HG02623 (cell line): ENCODE measurements around the gene FHIT.
"Not testable (repeated sequence)": the region's sequence is repeated elsewhere in the genome, so short reads cannot be mapped to it uniquely, and the experiment has no call there.

Experiments
- ATAC-seq: cut with Tn5 transposase; IDR thresholded peaks from one replicate; pipeline ENCODE4 v1.9.1; 2021; ENCODE audit warnings: moderate library complexity; ENCODE audit not compliant: unreplicated experiment

FHIT gene

DNA sequence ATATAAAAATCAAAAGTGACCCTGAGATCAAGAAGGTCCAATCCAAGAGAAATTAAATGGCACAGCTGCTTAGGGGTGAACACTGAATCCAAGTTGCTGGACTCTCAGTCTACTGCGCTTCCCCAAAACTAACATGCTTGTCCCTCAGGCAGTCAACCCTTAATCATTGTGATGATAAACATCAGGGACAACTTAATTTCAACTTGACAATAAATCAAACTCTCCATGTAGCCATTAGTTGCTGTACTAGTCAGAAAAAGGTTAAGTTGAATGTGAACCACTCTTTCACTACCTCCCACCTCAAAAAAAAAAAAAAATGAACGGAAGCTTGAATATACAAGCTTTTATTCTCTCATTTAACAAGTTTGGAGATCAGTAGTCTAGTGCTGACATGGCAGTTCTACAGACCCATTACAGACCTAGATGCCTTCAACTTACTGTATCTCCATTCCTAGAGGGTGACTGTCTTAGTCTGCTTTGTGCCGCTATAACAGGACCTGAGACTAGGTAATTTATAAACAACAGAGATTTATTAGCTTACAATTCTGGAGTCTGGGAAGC lies 185.7 kb downstream of the FHIT start:
- no peak for ATAC-seq

DNA sequence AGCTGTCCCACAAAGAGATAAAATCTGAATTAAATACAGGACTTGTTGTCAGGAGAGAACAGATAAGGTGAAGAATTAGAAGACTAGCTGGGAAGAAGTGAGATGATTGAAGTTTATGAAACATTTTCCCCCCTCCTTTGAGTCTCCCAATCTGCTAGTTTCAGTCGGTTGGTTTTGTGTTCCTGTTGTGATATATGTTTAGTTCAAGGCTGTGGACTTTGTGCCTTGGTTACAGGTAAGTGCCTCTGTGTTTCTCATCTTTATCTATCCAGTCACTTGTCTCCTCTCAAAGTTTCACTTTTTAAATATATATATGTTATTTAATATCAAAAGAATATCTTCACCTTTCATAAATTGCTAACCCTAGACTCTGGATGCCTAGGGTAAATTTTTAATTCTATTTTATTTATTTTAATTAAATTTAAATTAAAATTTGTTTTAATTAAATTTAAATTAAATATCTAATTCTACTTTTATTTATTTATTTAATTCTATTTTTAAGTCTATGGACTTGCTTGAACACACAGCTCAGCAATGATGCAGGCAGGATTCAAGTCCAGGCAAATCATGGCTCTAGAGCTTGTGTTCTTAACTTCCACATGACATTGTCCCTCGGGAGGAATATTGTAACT lies 190.0 kb downstream of the FHIT start:
- ATAC-seq = no peak

DNA sequence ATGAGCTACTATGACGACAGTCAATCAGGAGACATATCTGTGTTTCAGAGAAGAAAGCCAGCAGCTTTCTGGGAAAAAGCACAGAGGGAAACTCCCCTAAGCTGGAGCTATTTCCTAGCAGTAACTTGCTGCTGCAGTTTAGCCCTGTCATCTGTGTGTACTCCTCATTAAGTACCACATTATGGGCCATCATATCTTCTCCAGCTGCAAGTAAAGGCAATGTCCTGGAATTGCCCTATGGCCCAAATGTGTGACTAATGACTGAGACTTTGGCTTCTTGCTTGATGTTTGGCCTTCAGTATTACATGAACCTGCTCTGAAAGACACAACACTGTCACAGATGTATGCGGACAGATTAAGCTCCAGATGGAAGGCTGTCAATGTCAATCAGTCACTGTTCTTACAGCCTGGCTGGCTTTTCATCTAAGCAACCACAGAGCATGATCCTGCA lies 190.8 kb downstream of the FHIT start:
- ATAC-seq = no peak

DNA sequence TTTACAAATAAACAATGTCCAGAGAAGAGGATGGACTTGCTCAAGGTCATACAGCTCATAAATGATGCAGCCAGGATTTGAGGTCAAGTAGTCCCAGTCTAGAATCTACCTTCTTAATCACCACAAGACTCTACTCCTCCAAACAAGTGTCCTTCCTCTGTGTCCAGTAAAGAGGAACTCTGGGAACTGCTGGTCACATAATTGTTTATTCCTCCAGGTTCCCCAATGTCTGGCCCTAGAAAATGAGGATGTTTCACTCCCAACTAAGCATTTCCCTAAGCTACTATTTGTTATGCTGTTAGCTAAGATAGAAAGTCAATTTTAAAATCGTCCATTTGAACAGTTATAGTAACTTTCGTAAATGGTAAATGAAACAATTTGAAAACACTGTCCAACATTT lies 192.4 kb downstream of the FHIT start:
- ATAC-seq = no peak

DNA sequence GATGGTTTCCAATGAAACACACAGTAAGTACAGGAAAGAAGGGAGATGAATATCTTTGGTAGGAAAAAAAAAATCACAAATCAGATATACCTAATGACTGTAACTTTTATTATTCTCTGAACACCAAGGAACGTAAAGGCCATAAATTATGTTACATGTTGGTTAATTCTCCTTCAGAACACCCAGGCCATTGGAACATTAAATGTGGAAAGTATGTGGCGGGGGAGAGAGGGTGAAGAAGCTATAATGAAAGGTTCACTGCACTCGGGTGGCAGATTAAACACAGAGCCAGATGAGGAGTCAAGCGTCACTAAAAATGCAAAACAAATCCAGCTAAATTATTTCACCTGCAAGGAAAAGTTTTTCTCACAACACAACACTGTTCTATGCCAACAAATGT lies 193.8 kb downstream of the FHIT start:
- no peak for ATAC-seq

DNA sequence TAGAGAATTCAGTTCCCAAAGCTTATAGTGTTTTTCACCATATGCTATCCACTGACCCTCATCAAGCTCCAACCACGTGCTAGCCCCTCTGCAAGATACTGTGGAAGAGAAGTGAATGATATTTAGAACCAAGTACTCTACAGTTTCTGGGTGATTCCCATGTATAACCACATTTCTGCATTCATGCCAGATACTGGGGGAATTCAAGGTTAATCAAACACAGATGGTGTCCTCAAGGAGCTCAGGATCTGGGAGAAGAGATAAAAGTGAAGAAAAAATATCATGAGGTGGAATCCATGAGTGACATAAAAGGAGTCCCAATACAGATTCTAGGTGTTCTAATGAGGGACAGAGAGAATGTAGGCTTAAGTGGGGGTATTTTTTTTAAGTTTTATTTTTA lies 195.8 kb downstream of the FHIT start:
- no peak for ATAC-seq

DNA sequence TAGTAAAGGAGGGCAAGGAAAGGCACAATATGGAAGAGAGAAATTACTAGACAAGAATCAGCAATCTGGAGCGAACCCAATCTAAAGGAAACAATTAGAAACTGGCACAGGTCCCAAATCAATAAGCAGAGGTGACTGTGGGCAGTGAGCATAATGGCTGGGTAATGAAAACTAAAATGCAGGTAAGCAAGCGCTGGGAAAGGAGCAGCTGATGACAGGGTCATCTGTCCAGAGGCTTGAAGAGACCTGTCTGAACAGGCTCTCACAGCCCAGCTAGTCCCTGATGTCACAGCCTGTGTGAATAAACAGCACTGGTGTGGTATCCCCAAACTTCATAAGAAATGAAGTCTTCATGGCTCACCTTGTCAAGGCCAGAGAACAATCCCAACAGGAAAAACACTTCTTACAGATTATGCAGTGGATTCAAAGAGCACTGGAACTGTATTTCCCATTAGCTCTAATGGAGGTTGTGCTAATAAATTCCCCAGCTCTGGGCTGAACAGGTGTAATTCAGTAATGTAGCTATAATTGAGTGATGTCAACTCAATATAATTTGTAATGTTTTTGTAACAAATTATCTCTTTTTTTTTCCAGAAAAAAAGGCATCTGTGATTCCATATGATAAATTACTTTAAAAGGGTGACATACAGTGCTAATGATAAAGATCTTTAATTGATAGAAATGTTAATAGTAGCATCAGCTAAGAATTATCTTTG lies 197.3 kb downstream of the FHIT start:
- no peak for ATAC-seq

DNA sequence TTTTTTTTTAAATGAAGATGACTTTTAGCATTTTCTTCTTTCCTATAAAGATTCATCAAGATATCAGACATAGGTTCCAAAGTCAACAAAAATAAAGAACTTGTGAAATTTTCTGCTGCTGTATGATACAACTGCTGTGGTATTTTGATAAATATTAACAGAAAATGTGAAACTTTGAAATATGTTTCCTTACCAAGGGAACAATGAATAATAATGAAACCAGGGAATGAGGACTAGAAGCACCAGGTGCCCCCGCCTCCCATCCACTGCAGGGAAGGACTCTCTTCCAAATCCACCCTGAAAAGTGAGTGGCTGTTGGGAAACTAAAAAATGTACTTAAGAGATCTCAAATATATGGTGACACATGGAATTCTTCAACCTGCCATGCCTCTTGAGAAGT lies 198.4 kb downstream of the FHIT start:
- ATAC-seq = no peak

DNA sequence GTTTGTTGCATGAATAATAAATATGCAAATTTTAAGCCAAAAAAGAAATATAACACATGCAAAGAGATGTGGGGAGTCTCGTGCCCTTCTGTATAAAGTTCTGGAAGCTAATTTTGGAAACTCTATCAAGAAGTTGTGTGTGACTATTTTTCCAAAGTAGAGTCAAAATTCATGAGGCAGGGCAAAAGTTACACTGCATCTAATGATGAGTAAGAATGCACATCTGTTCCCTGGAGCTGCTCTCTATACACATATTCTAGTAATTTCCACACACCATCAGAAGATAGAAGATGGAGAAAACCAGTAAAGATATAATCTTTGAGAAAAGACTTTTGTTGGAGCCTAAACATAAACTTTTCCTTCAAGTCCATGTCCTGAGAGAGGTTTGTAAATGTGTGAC lies 199.6 kb downstream of the FHIT start:
- ATAC-seq = no peak

DNA sequence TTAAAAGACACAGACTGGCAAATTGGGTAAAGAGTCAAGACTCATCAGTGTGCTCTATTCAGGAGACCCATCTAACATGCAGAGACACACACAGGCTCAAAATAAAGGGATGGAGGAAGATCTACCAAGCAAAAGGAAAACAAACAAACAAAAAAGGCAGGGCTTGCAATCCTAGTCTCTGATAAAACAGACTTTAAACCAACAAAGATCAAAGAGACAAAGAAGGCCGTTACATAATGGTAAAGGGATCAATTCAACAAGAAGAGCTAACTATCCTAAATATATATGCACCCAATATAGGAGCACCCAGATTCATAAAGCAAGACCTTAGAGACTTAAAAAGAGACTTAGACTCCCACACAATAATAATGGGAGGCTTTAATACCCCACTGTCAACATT lies 206.1 kb downstream of the FHIT start:
- not testable (repeated sequence) for ATAC-seq

DNA sequence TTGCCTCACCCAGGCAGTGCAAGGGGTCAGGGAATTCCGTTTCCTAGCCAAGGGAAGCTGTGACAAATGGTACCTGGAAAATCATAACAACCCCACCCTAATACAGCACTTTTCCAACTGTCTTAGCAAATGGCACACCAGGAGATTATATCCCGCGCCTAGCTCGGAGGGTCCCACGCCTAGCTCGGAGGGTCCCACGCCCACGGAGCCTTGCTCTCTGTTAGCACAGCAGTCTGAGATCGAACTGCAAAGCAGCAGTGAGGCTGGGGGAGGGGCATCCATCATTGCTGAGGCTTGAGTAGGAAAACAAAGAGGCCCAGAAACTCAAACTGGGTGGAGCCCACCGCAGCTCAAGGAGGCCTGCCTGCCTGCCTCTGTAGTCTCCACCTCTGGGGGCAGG lies 208.1 kb downstream of the FHIT start:
- ATAC-seq = no peak

DNA sequence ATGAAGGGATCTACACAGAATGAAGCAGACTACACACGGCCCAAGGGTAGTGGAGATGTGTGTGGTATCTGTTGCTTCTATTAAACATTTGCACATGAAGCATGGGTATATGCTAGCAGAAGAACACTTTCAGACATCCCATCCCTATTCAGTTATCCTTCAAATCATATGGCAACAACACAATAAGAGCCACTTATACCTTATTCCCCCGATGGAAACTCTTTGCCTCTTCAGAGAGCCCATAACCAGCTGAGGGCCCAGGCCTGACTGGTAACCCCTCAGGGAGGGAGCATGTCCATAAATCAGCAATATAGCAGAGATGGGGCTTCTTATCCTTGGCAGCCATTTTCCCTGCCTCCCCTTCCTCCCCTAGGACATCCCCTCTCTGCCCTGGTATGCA lies 210.6 kb downstream of the FHIT start:
- no peak for ATAC-seq

DNA sequence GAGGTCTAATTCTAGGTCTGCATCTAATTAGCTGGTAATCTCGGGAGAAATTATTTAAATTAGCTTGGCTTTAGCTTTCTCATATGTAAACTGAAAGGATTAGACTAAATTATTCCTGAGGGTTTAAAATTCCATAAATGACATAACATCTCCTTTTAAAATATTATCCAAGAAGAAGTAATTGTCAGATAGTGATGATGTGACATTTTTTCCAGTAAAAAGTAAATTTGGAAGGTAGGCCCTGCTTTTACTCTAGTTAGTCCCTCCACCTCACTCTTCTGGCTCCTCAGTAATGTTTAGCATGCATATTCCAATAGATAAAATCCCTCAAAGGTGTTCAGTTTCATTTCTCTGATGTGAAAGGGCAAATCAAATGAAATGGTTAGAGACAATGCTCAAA lies 215.7 kb downstream of the FHIT start:
- no peak for ATAC-seq

DNA sequence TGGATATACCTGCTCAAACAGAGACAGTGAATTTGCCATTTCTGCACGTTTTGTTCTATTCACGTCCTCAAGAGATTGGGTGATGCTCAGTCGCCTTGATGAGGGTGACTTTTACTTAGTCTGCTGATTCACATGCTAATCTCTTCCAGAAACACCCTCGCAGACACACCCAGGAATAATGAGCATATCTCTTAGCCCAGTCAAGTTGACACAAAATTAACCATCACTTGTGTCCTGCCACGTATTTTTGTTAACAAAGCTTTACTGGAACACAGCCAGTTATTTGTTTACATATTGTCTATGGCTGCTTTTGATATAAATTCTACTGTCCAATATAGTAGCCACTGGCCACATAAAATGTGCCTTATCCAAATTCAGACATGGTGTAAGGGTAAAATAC lies 218.3 kb downstream of the FHIT start:
- no peak for ATAC-seq

DNA sequence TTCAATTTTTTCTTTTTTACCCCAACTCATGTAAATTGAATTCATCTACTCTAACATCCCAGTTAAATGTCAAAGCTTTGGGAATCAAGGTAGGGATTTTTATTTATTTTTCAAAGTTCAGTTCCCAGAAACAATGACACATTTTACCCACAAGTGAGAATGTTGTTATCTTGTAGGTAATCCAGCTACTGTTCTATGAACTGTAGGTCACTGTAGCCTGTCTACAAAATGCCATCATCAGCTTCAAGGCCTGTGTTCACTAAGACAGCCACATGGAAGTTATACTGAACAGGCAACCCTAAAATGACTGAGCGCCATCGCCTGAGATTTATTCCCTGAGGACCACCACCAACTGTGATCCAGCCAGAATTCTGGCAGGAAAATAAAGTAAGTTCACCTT lies 219.7 kb downstream of the FHIT start:
- ATAC-seq = no peak

DNA sequence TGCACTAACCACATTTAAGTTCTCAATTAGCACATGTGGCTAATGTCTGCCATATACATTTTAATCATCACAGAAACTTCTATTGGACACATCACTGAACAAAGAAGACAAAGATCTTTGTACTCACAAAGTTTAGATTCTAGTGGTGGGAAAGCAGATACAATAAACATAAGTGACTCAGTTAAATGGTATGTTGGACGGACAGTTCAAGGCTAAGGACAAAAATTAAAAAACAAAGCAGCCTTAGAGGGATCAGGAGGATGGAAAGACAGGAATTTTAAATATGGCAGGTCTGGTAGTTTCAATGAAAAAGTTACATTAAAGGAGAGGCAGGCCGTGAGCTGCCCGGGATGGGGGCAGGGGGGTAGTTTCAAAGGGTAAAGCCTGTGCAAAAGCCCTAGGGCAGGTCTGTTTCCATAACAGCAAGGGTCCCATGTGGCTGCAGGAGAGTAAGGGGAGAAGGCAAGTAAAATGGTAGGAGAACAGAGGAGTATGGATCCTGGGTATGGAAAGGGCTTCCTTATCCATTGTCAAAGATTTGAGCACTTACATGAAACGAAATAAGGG lies 220.7 kb downstream of the FHIT start:
- ATAC-seq = no peak

DNA sequence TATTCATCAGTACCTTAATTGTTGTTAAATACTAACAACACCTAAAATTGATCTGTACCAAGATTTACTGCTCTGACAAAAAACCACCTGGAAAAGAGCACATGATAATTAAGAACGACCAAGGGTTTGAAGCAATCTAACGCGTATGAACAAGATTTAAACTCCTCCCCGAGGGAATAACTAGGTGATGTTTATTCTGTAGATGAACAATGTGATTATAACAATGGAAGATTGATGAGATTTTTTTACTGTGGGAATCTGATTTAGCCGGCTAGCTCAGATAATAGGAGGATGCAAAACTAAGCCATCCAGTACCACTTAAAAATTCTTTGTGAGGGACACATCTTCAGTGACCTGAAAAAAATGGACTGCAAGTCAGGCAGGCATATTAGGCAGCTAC lies 222.1 kb downstream of the FHIT start:
- ATAC-seq = no peak

DNA sequence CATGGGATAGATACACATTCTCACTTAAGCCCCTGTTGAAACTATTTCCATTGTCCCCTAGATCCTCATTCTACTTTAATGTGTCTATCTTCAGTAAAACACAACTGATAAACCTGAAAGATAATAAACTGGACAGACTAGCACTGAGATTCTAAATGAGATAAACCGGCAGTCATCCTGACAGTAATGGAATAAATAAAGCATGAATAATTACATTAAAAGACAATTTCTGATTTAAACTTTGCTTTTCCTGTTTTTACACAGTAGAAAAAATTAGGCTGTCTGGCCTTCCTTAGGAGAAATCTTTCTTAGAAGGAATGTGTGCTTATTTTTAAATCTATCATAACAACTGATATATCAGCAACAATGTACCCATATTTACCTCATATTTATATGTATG lies 232.4 kb downstream of the FHIT start:
- no peak for ATAC-seq

DNA sequence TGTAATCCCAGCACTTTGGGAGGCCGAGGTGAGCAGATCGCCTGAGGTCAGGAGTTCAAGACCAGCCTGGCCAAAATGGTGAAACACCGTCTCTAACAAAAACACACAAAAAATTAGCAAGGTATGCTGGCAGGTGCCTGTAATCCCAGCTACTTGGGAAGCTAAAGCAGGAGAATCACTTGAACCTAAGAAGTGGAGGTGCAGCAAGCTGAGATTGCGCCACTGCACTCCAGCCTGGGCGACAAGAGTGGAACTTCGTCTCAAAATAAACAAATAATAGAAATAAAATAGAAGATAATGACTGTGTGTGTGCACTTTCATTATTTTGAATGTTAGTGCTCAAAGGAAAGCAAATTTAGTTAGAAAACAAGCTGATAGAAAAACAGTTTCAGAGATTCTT lies 234.2 kb downstream of the FHIT start:
- not testable (repeated sequence) for ATAC-seq

DNA sequence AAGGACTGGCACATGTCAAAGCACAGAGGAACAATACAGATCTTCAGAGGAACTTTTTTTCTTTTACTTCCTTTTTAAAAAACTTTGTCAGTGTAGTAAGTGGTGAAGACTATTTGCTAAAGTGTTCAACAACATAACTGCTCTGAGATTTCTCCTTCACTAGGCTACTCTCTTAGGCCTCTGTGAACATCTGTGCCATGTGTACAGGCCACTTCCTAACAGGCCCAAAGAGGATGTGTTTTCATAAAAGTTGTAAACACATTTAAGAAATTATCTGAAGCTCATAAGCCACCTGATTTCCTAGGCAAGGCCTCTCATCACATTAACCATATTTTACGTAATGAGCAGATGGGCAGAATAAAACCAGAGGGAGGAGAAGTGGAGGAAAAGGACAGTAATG lies 235.4 kb downstream of the FHIT start:
- ATAC-seq = no peak

DNA sequence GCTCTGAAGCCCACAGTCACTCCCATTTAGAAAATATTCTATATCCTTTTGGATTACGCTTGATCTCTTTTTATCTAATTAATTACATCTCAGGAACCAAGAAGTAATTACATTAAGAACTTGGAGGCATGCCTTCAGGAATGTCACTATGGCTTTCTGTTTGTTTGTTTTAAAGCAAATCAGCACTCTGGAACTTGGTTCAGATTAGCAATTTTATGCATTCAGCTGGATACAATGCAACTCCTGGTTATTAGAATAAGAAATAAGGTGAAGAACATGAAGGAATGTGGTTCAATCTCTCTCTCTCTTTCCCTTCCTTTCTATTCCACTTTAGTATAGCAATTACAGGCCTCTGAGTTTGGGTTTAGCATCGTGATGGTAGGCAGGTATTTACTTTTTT lies 235.8 kb downstream of the FHIT start:
- no peak for ATAC-seq

DNA sequence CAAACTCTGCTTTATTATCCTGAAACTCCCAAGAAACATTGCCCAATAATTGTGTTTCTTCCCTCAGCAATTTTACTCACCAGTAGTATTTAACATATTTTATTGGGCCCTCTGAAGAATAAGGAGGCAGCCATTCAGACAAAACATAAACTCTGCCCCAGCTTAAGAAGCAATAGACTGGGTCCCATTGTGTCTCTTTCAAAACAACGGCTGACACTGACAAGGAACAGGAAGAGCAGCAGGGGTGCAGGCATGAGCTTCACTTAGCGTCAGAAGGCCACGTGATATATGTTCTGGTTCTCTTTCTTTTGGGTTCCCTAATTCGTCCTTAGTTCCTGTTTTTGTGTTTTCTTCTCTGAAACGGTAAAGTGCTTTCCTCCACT lies 242.3 kb downstream of the FHIT start:
- no peak for ATAC-seq
